Tibial artery (tissue), 4 donors: ENCODE data around the gene HOXA7.
A peak's percentile ranks its signal among the peaks of the same experiment; 100 is the strongest.

Source experiments
- DNase-seq, 2 donors: peaks; one replicate each; pipeline ENCODE4 v3.0.0-alpha.2; 2019
- H3K27ac ChIP-seq, 2 donors: fragments of 200-600 bp; sonication (generic) in 1 of 2; 1 replicate in 1 of 2; 2 replicates in 1 of 2; pipeline ENCODE4 v1.5.1; 2018 to 2019; ENCODE audit warnings: mild to moderate bottlenecking in 1 of 2
- H3K27me3 ChIP-seq, 2 donors: fragments of 200-600 bp; sonication (generic) in 1 of 2; one replicate each; pipeline versions ENCODE4 v1.5.1 to v1.6.0; 2016 to 2019
- H3K36me3 ChIP-seq, 3 donors: fragments of 200-600 bp; sonication (generic) in 2 of 3; one replicate each; pipeline ENCODE4 v1.5.1; 2016 to 2019; ENCODE audit warnings: mild to moderate bottlenecking in 2 of 3
- H3K4me1 ChIP-seq, 4 donors: fragments of 200-600 bp; sonication (generic) in 2 of 4; 1 replicate in 3 of 4; 2 replicates in 1 of 4; pipeline ENCODE4 v1.5.1; 2016 to 2019
- H3K4me3 ChIP-seq, 2 donors: fragments of 200-600 bp; sonication (generic) in 1 of 2; 1 replicate in 1 of 2; 2 replicates in 1 of 2; pipeline ENCODE4 v1.5.1; 2018 to 2019; ENCODE audit warnings: mild to moderate bottlenecking in 2 of 2
- H3K9me3 ChIP-seq, 3 donors: fragments of 200-600 bp; sonication (generic) in 1 of 3; one replicate each; pipeline ENCODE4 v1.5.1; 2016 to 2019
- intact Hi-C: fragments of 100-400 bp; cut with DNase I; formaldehyde crosslinking; loops from one replicate; pipeline ENCODE4 v1.15.0; 2023; ENCODE audit warnings: low total_unique reads
- TF ChIP-seq, protein P1 (sequence below), 2 experiments: fragments of 200-600 bp in 1 of 2; fragments of 450-650 bp in 1 of 2; IDR thresholded peaks; one replicate each; pipeline ENCODE4 v1.5.1; 2017 to 2019; ENCODE audit warnings: antibody characterized with exemption in 2 of 2, mild to moderate bottlenecking in 1 of 2, moderate library complexity in 1 of 2

HOXA7 gene

DNA sequence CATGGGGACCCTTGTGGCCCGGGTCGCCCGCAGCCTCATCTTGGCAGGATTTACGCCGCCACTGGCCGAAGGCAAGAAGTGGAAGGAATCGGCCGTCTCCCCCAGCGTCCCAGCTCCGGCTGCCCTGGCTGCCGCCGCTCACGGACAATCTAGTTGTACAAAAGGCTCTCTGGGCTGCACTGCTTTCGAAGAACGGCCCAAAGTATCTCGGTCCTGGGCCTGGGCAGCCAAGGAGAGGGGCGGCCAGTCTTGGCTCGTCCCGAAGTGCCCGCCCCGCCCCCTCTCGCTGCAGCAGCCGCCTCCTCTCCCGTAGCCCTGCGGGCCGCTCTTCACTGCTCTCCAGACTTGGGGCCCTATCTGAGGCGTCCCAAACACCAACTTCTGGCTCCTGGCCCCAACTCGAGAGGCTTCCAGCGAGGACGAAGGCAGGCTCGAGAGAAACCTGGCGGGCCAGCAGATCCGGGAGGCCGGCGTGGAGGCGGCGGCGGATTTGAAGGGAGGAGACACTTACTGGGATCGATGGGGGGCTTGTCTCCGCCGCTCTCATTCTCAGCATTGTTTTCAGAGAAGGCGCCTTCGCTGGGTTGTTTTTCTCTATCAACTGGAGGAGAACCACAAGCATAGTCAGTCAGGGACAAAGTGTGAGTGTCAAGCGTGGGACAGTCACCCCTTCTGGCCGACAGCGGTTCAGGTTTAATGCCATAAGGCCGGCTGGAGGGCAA is 8.1 kb upstream of the HOXA7 start:
- intact Hi-C loops, result loop anchor here (5.0 to 10.0 kb wide), 2 partner anchors 962 to 1770 kb away; partner anchors contain the start of genes CBX3 and HNRNPA2B1
- peak overlapping the region; percentile 96 to 97 for H3K27ac ChIP-seq
- peaks cover 0 to 62% (median 18%) of the 10 kb centered on the region in 4 donors for H3K4me1 ChIP-seq
- no peaks in the 10 kb centered on the region for H3K27me3 ChIP-seq
- peak overlapping the region; percentile 68 to 91 for H3K4me3 ChIP-seq
- DNase-seq, result peak in 1 of 2 donors; percentile 84
- TF ChIP-seq, protein P1, sequence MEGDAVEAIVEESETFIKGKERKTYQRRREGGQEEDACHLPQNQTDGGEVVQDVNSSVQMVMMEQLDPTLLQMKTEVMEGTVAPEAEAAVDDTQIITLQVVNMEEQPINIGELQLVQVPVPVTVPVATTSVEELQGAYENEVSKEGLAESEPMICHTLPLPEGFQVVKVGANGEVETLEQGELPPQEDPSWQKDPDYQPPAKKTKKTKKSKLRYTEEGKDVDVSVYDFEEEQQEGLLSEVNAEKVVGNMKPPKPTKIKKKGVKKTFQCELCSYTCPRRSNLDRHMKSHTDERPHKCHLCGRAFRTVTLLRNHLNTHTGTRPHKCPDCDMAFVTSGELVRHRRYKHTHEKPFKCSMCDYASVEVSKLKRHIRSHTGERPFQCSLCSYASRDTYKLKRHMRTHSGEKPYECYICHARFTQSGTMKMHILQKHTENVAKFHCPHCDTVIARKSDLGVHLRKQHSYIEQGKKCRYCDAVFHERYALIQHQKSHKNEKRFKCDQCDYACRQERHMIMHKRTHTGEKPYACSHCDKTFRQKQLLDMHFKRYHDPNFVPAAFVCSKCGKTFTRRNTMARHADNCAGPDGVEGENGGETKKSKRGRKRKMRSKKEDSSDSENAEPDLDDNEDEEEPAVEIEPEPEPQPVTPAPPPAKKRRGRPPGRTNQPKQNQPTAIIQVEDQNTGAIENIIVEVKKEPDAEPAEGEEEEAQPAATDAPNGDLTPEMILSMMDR (IDR thresholded peaks at IDR 0.05), result peak; percentile 3 to 25
- no peaks in the 10 kb centered on the region for H3K9me3 ChIP-seq
- H3K36me3 ChIP-seq, result no peaks in the 10 kb centered on the region

DNA sequence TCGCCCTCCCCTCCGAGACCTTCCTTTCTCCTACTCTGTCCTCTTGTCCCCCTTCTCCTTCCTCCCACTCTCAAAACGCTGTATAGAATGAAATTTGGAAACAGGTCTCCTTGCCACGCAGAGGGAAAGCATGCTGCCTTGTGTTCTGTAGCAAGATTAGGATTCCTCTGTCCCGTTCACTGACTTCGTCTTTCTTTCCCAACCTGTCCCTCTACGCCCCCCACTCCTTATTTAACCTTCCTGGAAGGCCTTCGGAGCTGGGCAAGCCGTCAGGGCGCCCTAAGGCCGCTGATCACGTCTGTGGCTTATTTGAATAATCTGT is 7.5 kb upstream of the HOXA7 start:
- no peaks in the 10 kb centered on the region for H3K27me3 ChIP-seq
- H3K27ac ChIP-seq, result peak overlapping the region; percentile 96 to 97
- intact Hi-C loops, result loop anchor here (5.0 to 10.0 kb wide), 2 partner anchors 962 to 1769 kb away; partner anchors contain the start of genes CBX3 and HNRNPA2B1

DNA sequence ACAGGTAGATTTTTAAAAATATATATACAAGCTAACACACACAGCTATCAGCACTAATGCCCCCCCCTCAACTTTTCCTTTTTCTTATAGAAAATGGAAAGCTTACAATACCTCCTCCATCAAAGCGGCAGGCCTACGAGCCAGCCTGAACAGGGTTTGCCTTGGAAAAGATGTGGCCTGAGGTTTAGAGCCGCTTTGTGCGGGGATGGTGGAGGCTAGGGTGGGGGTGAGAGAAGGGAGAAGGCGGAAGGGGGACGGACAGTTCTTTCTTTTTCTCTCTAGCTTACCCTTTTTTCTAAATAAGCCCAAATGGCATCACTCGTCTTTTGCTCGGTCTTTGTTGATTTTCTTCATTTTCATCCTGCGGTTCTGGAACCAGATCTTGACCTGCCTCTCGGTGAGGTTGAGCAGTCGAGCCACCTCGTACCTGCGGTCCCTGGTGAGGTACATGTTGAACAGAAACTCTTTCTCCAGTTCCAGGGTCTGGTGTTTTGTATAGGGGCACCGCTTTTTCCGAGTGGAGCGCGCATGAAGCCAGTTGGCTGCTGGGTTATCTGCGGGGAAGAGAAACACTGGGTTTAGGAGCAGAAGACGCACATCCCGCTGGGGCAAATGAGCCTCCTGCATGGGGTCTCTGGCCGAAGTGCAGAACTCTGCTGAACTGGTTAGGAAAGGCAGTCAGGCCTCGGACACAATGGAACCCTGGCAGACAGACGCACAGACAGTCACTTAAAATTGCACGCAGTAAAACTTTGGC is 7.0 kb upstream of the HOXA7 start:
- Histone ChIP-seq H3K4me1 (peaks cover 0 to 62% (median 18%) of the 10 kb centered on the region in 4 donors), H3K4me3 (peak overlapping the region; percentile 68 to 91), H3K27ac (peak overlapping the region; percentile 96 to 97), H3K27me3 (no peaks in the 10 kb centered on the region), H3K36me3 (no peaks in the 10 kb centered on the region), H3K9me3 (no peaks in the 10 kb centered on the region)
- TF ChIP-seq, protein P1 (IDR thresholded peaks at IDR 0.05), result no peak
- DNase-seq, result peak in 1 of 2 donors; percentile 61
- intact Hi-C loops, result loop anchor here (5.0 to 10.0 kb wide), 2 partner anchors 961 to 1769 kb away; partner anchors contain the start of genes CBX3 and HNRNPA2B1

More for the DNA sequence above, 7.5 kb upstream of the HOXA7 start:
- TF ChIP-seq, protein P1 (IDR thresholded peaks at IDR 0.05), result peak in 1 of 2 experiments; percentile 5
- H3K4me3 ChIP-seq, result peak overlapping the region; percentile 68 to 91
- H3K4me1 ChIP-seq, result peaks cover 0 to 62% (median 18%) of the 10 kb centered on the region in 4 donors
- DNase-seq, result no peak
- no peaks in the 10 kb centered on the region for H3K9me3 ChIP-seq
- H3K36me3 ChIP-seq, result no peaks in the 10 kb centered on the region

DNA sequence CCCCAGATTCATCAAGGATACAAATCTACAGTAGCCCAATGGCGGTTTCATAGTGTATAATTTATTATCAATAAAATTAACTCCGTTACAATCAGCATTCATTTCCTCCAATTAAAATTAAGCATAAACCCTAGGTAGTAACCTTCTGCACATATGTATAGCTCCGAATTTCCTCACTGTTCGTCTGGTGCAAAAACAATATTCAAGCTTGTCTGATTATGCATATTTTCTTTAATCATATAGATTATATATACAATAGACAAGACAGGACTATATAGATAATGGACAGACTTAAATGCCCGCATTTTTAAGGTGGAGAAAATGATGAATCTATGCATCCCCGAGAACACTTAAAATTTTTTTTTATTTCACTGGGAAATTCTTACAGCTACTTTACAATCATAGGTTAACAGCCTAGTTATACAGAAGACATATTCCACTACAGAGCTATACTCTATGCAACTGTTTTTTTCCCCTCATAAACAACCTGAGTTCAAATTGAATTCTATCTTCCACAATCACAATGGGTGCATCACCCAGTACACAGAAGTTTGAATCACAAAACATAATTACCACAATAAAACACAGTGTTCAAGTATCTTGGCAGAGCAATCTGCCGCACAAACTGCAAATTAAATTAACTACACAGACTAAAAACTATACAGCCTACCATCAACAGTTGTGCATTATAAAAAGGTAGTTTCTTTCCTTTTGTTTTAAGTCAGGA is 6.2 kb upstream of the HOXA7 start:
- intact Hi-C loops, result loop anchor here (5.0 to 10.0 kb wide), 2 partner anchors 960 to 1768 kb away; partner anchors contain the start of genes CBX3 and HNRNPA2B1
- peaks cover 0 to 56% (median 17%) of the 10 kb centered on the region in 4 donors for H3K4me1 ChIP-seq
- DNase-seq, result no peak

More for the DNA sequence above, 6.2 kb upstream of the HOXA7 start:
- Histone ChIP-seq H3K27ac (peak overlapping the region; percentile 96 to 97), H3K9me3 (no peaks in the 10 kb centered on the region), H3K27me3 (no peaks in the 10 kb centered on the region), H3K36me3 (no peaks in the 10 kb centered on the region), H3K4me3 (peak overlapping the region; percentile 68 to 91)
- TF ChIP-seq, protein P1 (IDR thresholded peaks at IDR 0.05), result no peak
